GM19023 (cell line): ENCODE data around the gene ATIC.

Experiments
- ATAC-seq: cut with Tn5 transposase; IDR thresholded peaks from one replicate; pipeline ENCODE4 v1.9.1; 2021; ENCODE audit warnings: mild to moderate bottlenecking, moderate library complexity; ENCODE audit not compliant: unreplicated experiment

ATIC gene

DNA sequence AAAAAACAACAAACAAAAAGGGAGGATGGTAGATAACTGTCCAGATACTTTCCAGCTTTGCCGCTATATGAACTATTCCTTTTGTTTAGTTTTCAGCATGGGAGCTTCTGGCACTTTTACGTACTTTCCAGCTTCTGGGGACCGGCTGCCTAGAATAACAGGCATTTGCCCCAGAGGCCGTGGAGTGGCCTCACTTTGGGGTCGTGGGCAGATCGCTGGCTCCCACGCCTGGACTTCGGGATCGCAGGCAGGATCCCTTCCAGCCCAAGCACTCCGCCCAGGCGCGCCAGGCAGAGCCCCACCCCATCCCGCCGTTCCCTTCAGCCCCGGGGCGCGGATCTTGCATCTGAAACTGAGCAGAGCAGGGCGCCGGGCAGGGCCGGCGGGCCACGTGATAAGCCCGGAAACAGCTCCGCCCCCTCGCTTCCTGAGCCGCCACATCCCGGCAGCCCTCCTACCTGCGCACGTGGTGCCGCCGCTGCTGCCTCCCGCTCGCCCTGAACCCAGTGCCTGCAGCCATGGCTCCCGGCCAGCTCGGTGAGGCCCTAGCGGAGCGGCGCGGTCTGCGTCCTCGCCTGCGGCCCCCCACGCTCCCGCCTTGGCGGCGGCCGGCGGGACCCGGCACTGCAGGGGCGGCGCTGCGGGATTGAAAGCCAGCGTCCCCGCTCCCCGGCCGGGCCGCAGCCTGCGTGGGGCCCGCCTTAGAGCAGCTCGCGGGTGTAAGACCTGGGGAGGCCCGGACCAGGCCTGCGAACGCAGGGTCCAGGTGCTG, at the start of gene ATIC:
TSS of gene ATIC (plus strand) at position 435 of the 772 bp plus-strand sequence. CDS start at position 519, 84 bp downstream.
- peak; percentile 99 for ATAC-seq

DNA sequence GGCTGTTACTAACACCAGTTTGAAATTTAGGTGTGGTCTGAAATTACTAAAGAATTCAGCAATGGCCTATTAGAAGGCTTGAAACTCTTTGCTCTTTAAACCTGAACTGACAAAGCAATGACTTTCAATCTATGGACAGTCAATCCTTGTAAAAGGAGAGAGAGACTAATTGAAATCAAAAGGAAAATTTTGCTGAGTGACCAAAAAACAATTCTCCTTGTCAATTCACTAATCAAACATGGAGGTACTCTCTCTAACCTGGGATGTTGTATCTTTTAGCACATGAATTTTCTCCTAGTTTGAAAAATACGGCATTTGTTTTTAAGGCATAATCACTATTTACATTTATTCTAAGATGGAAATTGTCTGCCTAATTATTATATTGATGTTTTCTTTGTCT, 49.6 kb upstream of the ATIC start:
- no peak for ATAC-seq

DNA sequence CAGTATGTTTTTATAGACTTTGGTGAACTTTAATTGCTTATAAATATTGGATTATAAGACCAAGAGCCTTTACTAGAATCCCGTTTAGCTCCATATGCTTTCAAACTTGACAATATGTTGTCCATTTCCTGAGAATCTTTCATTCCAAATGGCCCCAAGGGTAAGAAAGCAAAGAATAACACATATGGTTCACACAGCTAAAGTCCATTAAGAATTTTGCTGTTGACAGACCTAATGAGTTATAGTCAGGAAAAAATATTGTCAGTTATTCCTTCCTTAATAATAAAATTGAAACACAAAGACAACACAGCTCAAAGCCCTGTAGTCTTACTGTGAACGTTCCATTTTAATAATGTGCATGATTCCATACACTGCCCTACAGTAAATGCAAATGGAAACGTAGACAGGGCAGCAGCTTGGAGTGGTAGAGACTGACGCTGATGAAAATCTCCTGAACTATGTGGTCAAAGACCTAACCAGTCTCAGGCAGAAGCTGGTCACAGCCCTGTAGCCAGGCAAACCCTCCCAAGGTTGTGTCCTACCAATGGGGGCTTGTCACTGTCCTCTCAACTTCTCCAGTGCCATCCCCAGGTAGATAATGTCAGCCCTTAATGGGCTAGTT, 49.0 kb upstream of the ATIC start:
- no peak for ATAC-seq

DNA sequence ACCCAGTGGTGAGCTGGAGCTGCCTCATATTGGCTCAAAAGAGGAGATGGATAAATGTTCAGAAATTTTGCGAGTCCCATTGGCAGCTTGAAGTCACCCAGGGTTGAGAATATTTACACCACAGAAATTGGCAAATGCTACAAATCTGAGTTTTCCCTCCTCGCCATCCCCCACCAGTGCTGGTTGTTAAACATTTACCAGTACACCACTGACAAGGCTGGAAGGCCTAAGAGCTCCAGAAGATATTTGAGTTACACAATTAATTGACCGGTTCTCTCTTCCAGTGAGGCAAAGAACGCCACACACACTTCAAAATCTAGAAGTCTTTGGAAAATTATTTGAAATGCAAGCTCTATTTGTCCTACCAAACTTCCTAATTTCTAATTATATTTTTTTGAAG, 47.5 kb upstream of the ATIC start:
- ATAC-seq = no peak

DNA sequence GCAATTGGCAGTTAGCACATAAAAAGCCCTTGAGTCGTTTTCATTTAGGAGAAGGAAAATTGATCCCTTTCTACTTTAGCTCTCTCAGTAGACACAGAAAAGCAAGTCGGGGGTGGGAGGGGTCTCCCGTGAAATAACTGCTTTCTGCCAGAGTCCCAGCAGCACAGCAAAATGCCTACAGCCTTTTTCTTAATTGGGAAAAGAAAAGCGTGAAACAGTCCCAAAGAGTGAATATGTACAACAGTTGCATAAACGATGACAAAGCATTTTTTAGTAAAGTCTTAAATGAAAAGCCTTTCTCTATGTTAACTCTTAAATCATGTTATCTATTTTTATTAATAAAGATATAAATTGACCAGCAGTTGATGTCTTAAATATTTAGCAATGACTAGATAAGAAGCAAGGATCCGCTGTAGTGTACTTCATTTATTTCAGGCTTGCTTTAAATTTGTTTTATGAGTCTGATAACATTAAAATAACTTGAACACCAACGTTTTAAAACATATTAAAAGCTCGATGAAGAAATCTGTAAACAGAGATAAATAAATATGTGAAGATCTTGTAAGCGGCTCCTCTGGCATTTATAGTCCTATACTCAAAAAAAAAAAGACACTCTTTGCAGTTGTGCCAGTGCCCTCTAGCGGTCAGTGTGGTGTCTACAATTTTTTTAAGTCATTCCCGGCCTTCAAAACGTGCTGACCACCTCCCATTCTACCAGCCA, 42.3 kb upstream of the ATIC start:
- no peak for ATAC-seq

DNA sequence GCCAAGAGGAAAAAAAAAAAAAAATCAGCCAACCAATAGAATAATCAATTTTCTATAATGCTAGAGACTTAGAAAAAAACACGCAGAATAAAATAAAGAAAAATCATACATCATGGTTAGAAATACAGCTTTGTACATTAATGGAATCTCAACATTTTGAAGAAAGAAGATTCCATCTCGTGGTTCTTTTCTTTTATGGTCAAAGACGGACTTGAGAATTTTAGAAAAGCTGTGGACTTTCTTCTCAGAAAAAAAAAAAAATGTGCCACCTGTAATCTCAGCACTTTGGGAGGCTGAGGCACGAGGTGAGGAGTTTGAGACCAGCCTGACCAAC, 41.8 kb upstream of the ATIC start:
- no peak for ATAC-seq

DNA sequence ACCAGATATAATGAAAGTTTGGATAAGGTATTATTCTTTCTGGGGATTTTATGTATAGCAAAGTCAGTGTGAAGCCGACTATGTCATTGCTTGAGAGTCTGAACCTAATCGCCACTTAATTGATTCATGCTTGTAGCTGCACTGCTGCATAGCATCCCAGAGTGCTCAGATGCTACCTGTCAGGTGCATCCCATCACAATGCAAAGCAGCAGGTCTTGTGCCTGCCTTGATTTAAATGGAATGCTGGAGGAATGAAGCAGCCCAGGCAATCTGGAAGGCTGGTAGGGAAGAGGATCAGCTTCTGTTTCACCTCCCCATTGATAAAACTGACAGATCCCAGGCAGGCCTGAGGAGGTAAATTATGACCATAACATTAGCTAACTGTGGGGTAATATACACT, 40.4 kb upstream of the ATIC start:
- ATAC-seq = no peak

DNA sequence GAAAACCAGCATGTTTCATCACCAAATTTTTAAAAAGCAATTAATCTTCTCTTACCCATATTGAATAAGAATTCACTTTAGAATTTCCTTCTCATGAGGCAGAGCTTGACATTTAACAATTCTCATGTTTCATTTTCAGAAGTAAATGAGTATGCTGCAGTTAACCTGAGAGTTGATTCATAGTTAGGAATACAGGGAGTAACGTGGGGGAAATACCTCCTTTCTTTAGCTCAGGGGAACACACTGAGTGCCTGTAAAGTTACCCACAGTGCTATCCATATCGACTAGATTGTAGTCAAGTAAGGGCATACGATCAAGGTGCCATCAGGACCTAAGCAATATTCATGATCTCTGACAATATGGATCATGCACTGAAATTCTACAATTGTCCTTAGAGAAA, 38.9 kb upstream of the ATIC start:
- no peak for ATAC-seq

DNA sequence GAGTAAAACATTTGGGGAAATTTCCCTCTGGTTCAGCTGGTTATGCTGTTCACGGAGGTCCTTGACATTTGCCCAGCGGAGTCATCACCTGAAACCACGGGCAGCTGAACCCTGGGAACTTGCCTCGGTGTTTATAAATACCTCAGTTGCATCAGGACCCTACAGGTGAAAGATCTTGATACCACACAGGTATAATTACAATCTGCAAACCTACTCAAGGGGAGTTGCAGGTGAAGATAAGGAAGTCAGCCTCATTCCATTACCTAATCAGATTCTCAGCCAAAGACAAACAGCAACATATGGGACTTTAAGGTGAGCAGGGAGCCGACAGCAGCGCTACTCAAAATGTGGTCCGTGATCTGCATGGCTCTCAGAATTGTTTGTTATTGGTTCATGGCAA, 37.0 kb upstream of the ATIC start:
- no peak for ATAC-seq

DNA sequence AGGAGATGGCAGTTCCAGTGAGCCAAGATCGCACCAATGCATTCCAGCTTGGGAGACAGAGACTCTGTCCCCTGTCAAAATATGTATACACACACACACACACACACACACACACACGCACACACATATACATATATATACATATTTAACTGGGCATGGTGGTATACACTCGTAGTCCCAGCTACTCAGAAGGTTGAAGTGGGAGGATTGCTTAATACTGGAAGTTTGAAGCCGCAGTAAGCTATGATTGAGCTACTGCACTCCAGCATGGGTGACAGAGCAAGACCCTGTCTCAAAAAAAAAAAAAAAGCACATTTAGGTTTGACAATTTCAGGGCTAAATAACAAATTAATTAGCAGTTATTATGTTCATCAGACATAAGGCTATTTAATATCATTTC, 36.0 kb upstream of the ATIC start:
- no peak for ATAC-seq

DNA sequence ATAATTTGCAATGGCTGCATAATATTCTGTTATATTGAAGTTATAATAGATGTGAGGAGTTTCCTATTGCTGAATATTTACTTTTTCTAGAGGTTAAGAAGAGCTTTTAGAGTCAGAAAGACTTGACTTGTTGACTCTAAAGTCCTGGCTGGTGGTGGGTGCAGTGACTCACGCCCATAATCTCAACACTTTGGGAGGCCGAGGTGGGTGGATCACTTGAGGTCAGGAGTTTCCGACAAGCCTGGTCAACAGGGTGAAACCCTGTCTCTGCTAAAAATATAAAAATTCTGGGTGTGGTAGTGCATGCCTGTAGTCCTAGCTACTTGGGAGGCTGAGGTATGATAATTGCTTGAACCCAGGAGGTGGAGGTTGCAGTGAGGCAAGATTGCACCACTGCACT, 33.9 kb upstream of the ATIC start:
- ATAC-seq = no peak

DNA sequence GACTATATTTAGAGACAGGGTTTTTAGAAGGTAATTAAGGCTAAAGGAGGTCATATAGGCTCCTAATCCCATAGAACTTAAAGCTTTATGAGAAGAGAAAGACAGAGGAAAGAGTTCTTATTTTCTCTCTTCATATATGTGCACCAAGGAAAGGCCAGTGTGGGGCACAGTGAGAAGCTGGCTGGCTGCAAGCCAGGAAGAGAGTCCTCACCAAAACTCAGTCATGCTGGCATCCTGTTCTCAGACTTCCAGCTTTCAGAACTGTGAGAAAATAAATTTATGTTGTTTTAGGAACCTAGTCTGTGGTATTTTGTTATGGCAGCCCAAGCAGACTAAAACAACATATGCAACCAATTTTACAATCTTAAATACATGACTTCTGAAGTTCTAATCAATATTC, 31.5 kb upstream of the ATIC start:
- ATAC-seq = no peak

DNA sequence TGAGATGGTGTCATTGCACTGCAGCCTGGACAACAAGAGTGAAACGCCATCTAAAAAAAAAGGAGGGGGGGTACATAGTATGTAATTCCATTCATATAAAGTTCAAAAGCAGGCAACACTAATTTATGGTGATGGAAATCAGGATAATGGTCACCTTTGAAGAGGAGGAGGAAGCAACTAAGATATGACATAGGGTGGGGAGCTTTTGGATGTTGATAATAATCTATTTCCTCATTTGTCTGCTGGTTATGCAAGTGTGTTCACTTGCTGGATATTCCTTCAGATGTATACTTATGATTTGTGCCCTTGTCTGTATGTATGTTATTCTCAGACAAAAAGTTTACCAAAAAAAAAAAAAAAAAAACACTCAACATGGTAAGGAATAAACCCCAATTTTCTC, 28.6 kb upstream of the ATIC start:
- no peak for ATAC-seq

DNA sequence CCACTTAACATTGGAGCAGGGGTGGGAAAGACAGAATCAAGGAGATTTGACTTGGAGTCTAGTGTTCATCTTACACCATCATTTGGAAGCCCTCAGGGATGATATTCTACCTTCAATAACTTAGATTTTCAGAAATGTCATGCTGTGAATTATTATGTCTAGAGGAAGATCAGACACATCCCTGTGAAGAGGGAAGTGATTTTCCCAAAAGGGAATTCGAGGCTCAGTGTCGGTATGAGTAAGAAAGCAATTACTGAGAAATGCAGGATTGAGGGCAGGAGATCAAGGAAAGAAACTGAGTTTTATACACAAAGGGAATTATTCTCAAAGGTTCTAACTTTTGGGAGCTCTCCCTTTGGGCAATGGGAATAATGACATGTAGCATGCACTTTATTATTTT, 25.6 kb upstream of the ATIC start:
- no peak for ATAC-seq

DNA sequence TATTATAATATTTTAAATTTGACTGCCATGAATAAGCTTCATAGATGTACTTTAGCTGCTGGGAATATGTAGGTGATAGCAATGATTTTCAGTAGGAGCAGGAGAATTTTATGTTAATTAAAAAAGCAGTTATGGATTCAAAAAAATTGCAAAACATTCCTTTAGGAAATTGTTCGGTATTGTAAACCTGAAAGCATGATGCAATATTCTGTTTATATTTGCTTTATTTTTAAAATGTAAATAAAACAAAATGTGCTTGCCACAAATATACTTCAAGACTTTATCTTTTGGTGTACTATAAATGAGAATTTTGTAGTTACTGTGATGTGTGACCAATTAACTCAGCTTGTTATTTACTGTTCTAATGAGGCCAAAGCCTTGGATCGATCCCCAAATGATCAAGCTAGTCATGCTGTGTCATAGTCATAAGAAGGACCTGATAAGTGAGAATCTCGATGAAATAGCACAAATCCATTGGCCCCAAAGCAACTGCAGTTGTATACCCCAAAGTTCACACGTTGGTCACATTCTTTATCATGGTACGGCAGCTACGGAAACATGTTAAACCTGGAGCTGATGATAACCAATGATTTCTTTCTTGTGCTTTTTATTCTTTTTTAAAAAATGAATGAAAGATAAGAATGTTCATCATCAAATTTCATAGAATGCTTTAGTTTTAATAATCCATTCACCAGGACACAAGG, 23.6 kb upstream of the ATIC start:
- no peak for ATAC-seq

DNA sequence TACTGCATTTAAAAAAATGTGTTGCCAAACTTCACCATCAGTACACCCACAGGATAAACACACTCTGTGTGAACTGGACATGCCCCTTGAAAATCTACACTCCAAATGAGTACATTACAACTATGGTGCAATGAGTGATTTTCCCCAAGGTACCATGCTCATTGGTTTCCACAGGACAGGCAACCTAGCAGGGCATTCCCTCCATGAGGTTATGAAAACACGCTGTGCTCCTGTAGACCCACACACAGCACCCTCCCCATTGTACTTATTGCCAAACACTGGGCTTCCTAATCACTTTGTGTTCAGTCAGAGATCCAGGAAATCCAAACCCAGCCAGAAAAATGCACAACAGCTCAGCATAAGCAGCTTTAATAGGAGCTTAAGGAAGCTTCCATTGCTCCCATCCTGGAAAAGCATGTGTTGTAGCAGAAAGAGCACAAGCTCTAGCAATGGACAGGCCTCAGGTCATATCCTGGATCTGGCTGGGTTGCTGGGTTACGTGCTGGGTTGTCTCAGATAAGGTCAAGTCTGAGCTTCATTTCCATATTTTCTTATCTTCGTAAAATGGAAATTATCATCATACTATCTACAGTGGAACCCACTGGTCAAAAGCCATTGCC, 20.8 kb upstream of the ATIC start:
- ATAC-seq = no peak

DNA sequence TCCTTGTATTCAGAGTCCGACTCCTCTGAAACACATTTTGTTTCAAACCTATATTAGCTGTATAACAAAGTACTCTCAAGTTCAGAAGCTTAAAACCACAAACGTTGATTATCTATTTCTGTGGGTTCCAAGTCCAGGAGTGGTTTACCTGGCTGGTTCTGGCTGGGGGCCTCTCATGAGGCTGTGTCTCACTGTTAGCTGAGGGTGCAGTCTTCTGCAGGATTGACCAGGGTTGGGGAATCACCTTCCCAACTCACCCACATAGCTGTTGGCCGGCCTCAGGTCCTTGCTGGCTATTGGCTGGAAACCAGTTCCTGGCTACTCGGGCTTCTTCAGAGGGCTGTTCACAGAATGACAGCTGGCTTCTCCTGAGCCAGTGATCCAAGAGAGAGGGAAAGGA, 18.0 kb upstream of the ATIC start:
- no peak for ATAC-seq

DNA sequence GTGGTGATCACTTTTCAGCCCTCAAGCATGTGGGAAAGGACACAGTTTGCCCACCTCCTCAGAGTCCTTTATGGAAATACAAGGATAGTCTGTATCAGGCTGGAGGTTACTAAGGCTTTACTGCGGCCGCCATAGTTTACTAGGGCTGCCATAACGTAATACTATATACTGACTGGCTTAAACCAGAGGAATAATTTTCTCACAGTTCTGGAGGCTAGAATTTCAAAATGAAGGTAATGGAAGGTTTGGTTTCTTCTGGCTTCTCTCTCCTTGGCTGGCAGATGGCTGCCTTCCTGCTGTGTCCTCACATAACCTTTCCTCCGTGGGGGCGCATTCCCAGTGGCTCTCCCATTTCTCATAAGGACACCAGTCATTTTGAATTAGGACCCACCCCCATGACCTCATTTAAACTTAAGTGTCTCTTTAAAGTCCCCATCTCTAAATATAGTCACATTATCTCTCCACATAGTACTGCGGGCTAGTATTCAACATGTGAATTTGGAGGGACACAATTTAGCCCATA, 12.5 kb upstream of the ATIC start:
- ATAC-seq = no peak

DNA sequence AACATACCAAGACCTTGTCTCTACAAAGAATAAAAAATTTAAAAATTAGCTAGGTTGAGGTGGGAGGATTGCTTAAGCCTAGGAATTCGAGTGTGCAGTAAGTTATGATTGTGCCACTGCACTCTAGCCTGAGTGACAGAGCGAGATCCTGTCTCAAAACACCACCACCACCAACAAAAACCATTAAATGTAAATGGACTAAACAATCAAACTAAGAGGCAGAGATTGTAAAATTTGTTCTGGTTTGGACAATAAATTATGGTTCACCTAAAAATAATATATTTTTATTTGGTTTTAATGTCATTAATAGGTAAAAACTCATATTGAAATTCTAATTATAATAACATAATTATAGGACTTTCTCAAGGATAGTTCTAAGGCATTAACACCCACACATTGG, 9.9 kb upstream of the ATIC start:
- ATAC-seq = no peak

DNA sequence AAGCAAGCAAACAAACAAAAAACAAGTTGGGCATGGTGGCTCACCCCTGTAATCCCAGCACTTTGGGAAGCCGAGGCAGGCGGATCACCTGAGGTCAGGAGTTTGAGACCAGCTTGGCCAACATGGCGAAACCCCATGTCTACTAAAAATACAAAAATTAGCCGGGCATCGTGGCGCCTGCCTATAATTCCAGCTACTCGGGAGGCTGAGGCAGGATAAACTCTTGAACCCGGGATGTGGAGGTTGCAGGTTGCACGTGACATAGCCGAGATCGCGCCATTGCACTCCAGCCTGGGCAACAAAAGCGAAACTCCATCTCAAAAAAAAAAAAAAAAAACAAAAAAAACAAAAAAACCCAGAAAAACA, 617 bp upstream of the ATIC start:
- ATAC-seq = peak; percentile 21

DNA sequence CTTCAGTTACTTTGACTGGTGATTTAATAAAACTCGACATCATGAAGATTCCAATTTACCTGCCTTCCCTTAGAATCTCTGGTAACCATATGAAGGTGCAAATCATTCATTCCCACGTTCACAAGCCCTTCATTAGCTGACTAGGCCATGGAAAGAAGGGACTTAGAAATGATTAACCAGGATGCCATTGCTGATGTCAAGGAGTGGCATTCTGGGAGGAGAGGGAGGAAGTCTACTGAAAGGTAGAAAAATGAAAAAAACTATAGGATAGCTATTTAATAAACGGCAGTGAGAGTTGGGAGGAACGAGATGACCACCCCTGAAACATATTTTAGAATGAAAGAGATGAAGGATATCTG, 1.4 kb downstream of the ATIC start:
- no peak for ATAC-seq
